Naive thymus-derived CD8-positive, alpha-beta T cell (primary cell): ENCODE data around the gene DTNB. TPM values are rescaled to one million over a fixed set of nuclear protein-coding genes. Genes with fewer than 3 reads are reported as not detected.
"Not testable (repeated sequence)": the region's sequence is repeated elsewhere in the genome, so short reads cannot be mapped to it uniquely, and the experiment has no call there.

Experiments
- ATAC-seq, 2 donors: fragments of 150-1000 bp; cut with Tn5 transposase in 1 of 2; sonication (Bioruptor Pico), chemical (Tn5 transposase) in 1 of 2; 1 replicate in 1 of 2; 2 replicates in 1 of 2; pipeline ENCODE4 v1.10.0; 2021; ENCODE audit warnings: mild to moderate bottlenecking in 2 of 2, moderate library complexity in 2 of 2
- POLR2A ChIA-PET: fragments of 350-600 bp; sonication (Branson Sonifier 250); formaldehyde crosslinking; loops from one replicate; lab custom pipeline; 2021; ENCODE audit warnings: antibody characterized with exemption; lab: Charles Lee
- DNase-seq, 10 donors: peaks; one replicate each; pipeline versions ENCODE4 v3.0.0 to v3.0.0-alpha.2; 2020 to 2022
- H3K27ac Mint-ChIP-seq, 10 donors: one replicate each; pipeline ENCODE4 v1.8.0; 2020 to 2022; ENCODE audit warnings: mild to moderate bottlenecking in 10 of 10, mixed read lengths in 10 of 10, moderate library complexity in 4 of 10, inconsistent platforms in 1 of 10
- H3K27me3 Mint-ChIP-seq, 5 donors: one replicate each; pipeline ENCODE4 v1.8.0; 2021 to 2022; ENCODE audit warnings: mixed read lengths in 5 of 5
- H3K36me3 Mint-ChIP-seq, 3 donors: one replicate each; pipeline ENCODE4 v1.8.0; 2020 to 2022; ENCODE audit warnings: mixed read lengths in 3 of 3, mild to moderate bottlenecking in 2 of 3, inconsistent platforms in 1 of 3
- H3K4me1 Mint-ChIP-seq, 4 donors: one replicate each; pipeline ENCODE4 v1.8.0; 2021 to 2022; ENCODE audit warnings: mixed read lengths in 4 of 4
- H3K4me3 Mint-ChIP-seq, 10 donors: one replicate each; pipeline ENCODE4 v1.8.0; 2020 to 2022; ENCODE audit warnings: mild to moderate bottlenecking in 10 of 10, mixed read lengths in 10 of 10, moderate library complexity in 6 of 10, inconsistent platforms in 1 of 10
- H3K9me3 Mint-ChIP-seq, 9 donors: one replicate each; pipeline ENCODE4 v1.8.0; 2020 to 2022; ENCODE audit warnings: mixed read lengths in 9 of 9, mild to moderate bottlenecking in 3 of 9, inconsistent platforms in 1 of 9, moderate library complexity in 1 of 9
- polyA plus RNA-seq, 3 donors: library from polyadenylated mRNA; unstranded; fragments of 300-500 nt; fragmentation: Illumina TruSeq; gene quantifications; one replicate each; pipeline ENCODE4 v1.2.3, GENCODE V29; 2021
- total RNA-seq, 8 experiments: library from RNA in 2 of 8; stranded (reverse) in 2 of 8; gene quantifications; one replicate each; pipeline ENCODE4 v1.2.3 and lab custom pipeline; 2021 to 2026

Gene DTNB
- 10 to 100 TPM; 31.5 to 41.5 TPM for total RNA-seq
- 10 to 100 TPM; 16.3 to 18.4 (median 17.7) TPM for polyA plus RNA-seq
- total RNA-seq (lab: John Stamatoyannopoulos, UW) = 5.6 to 23.7 (median 19.9) reads per million in 6 experiments

DNA sequence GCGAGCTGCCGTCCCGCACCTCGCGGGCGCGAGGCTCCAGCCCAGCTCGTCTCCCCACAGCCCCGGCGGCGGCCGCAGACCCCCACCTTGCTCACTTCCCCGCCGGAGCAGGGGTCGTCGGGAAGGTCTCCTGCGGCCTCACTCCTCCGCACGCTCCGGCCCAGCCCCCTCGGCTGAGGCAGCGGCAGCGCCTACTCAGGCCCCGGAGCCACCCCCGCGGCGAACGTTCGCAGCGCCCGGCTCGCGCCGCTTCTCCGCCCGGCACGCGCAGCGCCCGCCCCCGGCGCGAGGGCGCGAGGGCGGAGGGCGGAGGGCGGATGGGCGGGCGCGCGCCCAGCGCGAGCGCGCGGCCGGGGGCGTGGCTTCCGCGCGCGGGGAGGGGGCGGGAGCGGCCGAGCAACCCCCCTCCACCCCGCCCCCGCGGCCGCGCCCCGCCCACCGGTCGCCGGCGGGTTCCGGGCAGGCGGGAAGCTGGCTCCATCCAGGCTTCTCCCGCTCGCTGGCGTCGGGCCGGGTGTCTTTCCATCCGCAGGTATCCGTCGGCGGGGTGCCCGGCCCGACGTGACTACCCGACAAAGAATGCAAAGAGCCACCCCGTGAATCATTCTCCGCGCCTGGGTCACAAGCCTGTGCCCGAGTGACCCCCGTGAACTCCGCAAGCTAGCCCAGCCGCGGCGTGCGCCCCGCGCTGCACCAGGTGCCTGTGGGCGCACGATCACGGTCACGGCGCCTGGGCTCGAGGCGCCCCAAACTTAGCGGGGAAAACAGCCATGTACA, at the start of gene DTNB:
Gene DTNB (minus strand): TSS at position 278 of the 777 bp plus-strand sequence. CDS start 20,917 bp downstream, outside the sequence.
- DNase-seq (peak; percentile 63 to 90 (median 79)), ATAC-seq (peak; percentile 75 to 79)
- H3K27ac Mint-ChIP-seq = peak within 1 kb of the TSS; percentile 43 to 92 (median 84)
- peaks cover 14 to 40% (median 30%) of the 10 kb centered on the region in 4 donors for H3K4me1 Mint-ChIP-seq
- H3K36me3 Mint-ChIP-seq = no peaks in the 10 kb centered on the region
- H3K4me3 Mint-ChIP-seq = peak within 1 kb of the TSS; percentile 84 to 92 (median 88)
- H3K9me3 Mint-ChIP-seq = no peaks in the 10 kb centered on the region
- H3K27me3 Mint-ChIP-seq = no peaks in the 10 kb centered on the region
- POLR2A ChIA-PET = interaction anchor here (0.9 to 3.6 kb wide), 6 partner anchors 205 to 881 kb away, joined by 3 to 21 read pairs (median 3); partner anchors contain the start of genes ASXL2 and PTRHD1

DNA sequence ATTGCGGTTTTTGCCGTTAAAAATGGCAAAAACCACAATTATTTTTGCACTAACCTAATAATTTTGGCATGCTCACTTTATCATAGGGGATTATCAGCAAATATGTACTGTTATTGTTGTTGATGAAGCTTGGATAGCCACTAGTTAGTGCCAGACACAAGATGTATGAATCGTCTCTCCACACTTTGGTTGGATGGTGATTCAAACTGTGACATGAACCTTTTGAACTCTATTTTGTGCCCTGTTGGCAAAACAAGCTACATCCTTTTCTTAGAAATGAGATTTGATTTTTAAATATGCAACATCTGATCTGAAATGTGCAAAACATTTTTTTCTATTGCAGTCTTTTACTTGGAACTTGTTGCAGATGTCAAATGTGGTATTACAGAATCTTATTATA, 48.8 kb upstream of the DTNB start:
- POLR2A ChIA-PET = interaction anchor here (0.7 kb wide), 1 partner anchor 1335 kb away, joined by 3 read pairs; no protein-coding TSS in a partner anchor
- Mint-ChIP-seq H3K4me1 (peaks cover 2 to 12% (median 6%) of the 10 kb centered on the region in 4 donors), H3K36me3 (no peaks in the 10 kb centered on the region), H3K27me3 (peaks cover 0 to 25% (median 7%) of the 10 kb centered on the region in 5 donors), H3K27ac (no peak overlapping the region), H3K9me3 (no peaks in the 10 kb centered on the region), H3K4me3 (no peak overlapping the region)
- DNase-seq (no peak), ATAC-seq (no peak)

DNA sequence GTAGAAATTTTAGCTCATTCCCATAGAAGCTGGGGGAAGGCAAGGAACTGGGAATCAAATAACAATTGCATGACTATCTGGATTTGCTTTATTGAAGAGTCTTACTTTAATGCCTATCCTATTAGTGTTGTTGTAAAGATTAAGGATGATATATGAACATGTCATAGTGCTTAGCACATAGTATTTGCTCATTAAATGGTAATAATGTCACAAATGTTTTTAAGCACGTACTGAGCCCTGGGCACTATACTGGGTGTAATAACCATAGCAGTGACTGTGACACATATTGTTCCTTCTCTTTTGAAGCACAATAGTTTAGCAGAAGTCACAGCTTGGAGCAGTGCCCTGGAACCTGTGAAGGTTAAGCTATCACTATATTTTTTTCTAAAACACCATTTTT, 47.2 kb upstream of the DTNB start:
- peaks cover 2 to 12% (median 6%) of the 10 kb centered on the region in 4 donors for H3K4me1 Mint-ChIP-seq
- POLR2A ChIA-PET = no interaction called here
- H3K27me3 Mint-ChIP-seq = peaks cover 0 to 25% (median 7%) of the 10 kb centered on the region in 5 donors
- DNase-seq = no peak
- ATAC-seq = no peak
- H3K9me3 Mint-ChIP-seq = no peaks in the 10 kb centered on the region
- H3K27ac Mint-ChIP-seq = no peak overlapping the region
- no peaks in the 10 kb centered on the region for H3K36me3 Mint-ChIP-seq
- no peak overlapping the region for H3K4me3 Mint-ChIP-seq

DNA sequence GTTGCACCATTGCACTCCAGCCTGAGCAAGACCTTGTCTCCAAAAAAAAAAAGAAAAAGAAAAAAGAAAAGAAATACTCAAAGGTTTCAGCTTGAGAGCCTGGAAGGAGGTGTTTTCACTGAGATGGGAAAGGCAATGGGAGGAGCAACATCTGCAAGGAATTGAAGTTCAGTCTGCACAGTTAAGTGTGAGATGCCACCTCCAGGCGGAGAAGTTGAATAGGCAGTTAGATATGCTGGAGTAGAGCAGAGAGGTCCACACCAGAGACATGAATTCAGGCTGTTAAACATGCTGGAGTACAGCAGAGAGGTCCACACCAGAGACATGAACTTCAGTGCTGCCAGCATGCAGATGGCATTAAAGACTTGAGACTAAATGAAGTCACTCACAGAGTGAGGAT, 41.4 kb upstream of the DTNB start:
- H3K4me1 Mint-ChIP-seq = peaks cover 10 to 22% (median 18%) of the 10 kb centered on the region in 4 donors
- POLR2A ChIA-PET = no interaction called here
- peaks cover 0 to 4% (median 0%) of the 10 kb centered on the region in 3 donors for H3K36me3 Mint-ChIP-seq
- peaks cover 1 to 32% (median 11%) of the 10 kb centered on the region in 5 donors for H3K27me3 Mint-ChIP-seq
- no peak overlapping the region for H3K4me3 Mint-ChIP-seq
- no peak overlapping the region for H3K27ac Mint-ChIP-seq
- ATAC-seq (no peak), DNase-seq (no peak)
- H3K9me3 Mint-ChIP-seq = peaks cover 0 to 3% (median 0%) of the 10 kb centered on the region in 9 donors

DNA sequence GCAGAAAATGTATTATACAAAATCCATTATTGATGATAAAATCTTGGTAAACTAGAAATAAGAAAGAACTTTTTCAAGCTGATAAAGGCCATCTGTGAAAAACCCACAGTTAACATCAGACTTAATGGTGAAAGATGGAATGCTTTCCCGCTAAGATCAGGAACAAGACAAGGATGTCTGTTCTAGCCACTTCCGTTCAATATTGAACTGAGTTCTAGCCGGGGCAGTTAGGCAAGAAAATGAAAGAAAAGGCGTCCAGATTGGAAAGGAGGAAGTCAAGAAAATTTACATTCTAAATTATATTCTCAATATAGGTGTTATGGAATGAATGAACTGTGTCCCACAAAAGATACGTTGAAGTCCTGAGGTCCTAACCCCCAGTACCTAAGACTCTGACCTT, 39.1 kb upstream of the DTNB start:
- Mint-ChIP-seq H3K27ac (no peak overlapping the region), H3K36me3 (peaks cover 2 to 4% (median 4%) of the 10 kb centered on the region in 3 donors), H3K27me3 (peaks cover 5 to 43% (median 20%) of the 10 kb centered on the region in 5 donors), H3K9me3 (peaks cover 0 to 3% (median 0%) of the 10 kb centered on the region in 9 donors), H3K4me3 (peak overlapping the region in 3 of 10 donors; percentile 47 to 79 (median 69)), H3K4me1 (peaks cover 6 to 18% (median 11%) of the 10 kb centered on the region in 4 donors)
- POLR2A ChIA-PET = no interaction called here
- ATAC-seq = no peak
- no peak for DNase-seq

DNA sequence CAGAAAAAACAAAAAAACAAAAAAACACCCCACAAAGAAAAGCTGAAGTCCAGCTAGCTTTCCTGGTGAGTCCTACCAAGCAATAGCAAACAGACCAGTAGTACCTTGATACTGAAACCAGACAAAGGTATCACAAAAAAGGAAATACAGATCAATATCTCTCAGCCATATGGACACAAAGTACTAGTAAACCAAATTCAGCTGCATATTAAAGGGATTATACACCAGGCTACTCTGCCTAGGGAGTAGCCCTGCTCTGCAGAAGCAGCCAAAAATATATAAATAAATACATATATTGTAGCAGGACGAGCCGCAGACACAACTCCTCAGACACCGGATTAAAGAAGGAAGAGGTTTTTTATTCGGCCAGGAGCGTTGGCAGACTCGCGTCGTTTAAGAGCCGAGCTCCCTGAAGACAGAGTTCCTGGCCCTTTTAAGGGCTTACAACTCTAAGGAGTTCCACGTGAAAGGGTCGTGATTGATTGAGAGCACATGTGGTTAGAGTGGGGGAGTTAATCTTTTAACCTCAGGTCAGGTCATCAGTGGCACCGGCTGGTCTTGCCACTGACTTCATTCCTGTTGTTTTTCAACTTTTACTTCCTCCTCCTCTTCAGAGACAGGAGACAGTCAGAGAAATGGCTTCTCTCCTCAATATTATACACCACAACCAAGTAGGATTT, 38.4 kb upstream of the DTNB start:
- Mint-ChIP-seq H3K27me3 (peaks cover 5 to 44% (median 20%) of the 10 kb centered on the region in 5 donors), H3K9me3 (peaks cover 0 to 3% (median 0%) of the 10 kb centered on the region in 9 donors), H3K4me3 (peak overlapping the region; percentile 47 to 80 (median 74)), H3K4me1 (peaks cover 6 to 18% (median 11%) of the 10 kb centered on the region in 4 donors), H3K27ac (peak overlapping the region in 3 of 10 donors; percentile 34 to 73 (median 37)), H3K36me3 (peaks cover 2 to 4% (median 4%) of the 10 kb centered on the region in 3 donors)
- DNase-seq = no peak
- POLR2A ChIA-PET = no interaction called here
- peak in 1 of 2 donors; percentile 14 for ATAC-seq

DNA sequence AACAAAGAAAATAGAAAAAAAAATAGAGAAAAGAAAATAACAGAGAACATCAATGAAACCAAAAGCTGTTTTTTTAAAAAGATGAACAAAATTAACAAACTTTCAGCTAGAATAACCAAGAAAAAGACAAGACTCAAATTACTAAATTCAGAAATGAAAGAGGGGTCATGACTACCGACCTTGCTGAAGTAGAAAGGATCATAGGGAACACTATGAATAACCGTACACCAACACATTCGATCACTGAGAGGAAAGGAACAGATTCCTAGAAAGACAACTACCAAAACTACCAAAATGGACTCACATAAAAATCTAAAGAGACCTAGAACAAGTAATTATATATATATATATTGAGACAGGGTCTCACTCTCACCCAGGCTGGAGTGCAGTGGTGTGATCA, 37.4 kb upstream of the DTNB start:
- ATAC-seq (no peak), DNase-seq (no peak)
- no peak overlapping the region for H3K27ac Mint-ChIP-seq
- peaks cover 2 to 4% (median 4%) of the 10 kb centered on the region in 3 donors for H3K36me3 Mint-ChIP-seq
- peaks cover 6 to 18% (median 11%) of the 10 kb centered on the region in 4 donors for H3K4me1 Mint-ChIP-seq
- H3K9me3 Mint-ChIP-seq = peaks cover 0 to 3% (median 0%) of the 10 kb centered on the region in 9 donors
- POLR2A ChIA-PET = no interaction called here
- peaks cover 5 to 44% (median 20%) of the 10 kb centered on the region in 5 donors for H3K27me3 Mint-ChIP-seq
- H3K4me3 Mint-ChIP-seq = no peak overlapping the region

DNA sequence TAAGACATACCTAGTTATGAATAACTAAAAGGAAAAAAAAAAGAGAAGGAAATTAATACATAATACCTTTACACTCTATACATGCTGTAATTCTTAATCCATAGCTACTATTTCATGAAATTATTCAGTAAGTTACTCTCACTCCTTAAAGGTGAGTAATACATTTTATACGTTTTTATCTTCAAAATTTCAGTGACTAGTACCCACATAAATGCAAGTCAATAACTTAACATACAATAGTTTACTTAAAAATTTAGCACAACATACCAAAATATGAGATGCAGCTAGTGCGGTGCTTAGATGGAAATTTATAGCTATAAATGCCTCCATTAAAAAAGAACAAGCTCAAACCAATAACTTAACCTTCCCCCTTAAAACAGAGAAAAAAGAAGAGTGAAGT, 36.0 kb upstream of the DTNB start:
- H3K4me3 Mint-ChIP-seq = no peak overlapping the region
- peaks cover 0 to 3% (median 0%) of the 10 kb centered on the region in 9 donors for H3K9me3 Mint-ChIP-seq
- H3K4me1 Mint-ChIP-seq = peaks cover 6 to 18% (median 11%) of the 10 kb centered on the region in 4 donors
- ATAC-seq (no peak), DNase-seq (no peak)
- H3K27me3 Mint-ChIP-seq = peaks cover 5 to 44% (median 20%) of the 10 kb centered on the region in 5 donors
- no peak overlapping the region for H3K27ac Mint-ChIP-seq
- H3K36me3 Mint-ChIP-seq = peaks cover 2 to 4% (median 4%) of the 10 kb centered on the region in 3 donors
- POLR2A ChIA-PET = no interaction called here

DNA sequence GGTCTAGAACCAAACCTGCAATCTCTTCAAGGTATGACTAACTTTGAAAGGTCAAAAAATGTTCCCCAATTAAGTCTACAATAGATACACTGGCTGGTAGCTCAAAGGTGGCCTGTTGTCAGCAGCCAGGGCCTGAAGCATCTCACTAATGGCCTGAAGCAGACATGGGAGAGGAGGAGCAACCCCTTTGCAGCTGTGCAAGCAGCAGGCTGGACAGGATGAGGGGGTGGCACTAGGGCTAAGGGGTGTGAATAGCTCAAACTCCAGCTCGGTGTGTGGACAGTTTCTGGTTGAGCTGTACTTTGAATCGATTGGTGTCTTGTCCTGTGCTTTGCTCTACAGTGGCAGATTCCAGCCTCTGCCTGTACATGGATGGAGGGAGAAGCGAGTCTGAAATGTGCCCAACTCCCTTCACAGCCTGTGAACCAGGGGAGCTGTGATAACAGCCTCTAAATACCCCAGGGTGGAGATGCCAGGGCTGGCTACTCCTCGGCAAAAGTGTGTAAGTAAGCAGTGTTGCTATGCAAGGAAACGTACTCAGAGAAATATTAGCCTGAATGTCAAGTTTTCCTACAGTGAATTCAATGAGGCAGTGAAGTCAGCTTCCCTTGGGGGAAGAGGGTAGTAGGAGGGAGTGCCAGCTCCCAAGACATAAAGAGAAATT, 34.7 kb upstream of the DTNB start:
- no peak for ATAC-seq
- H3K27ac Mint-ChIP-seq = peak overlapping the region in 1 of 10 donors; percentile 57
- H3K27me3 Mint-ChIP-seq = peaks cover 5 to 43% (median 20%) of the 10 kb centered on the region in 5 donors
- H3K4me1 Mint-ChIP-seq = peaks cover 6 to 18% (median 11%) of the 10 kb centered on the region in 4 donors
- peaks cover 2 to 4% (median 4%) of the 10 kb centered on the region in 3 donors for H3K36me3 Mint-ChIP-seq
- no peak overlapping the region for H3K4me3 Mint-ChIP-seq
- POLR2A ChIA-PET = no interaction called here
- DNase-seq = no peak
- H3K9me3 Mint-ChIP-seq = peaks cover 0 to 1% (median 0%) of the 10 kb centered on the region in 9 donors

DNA sequence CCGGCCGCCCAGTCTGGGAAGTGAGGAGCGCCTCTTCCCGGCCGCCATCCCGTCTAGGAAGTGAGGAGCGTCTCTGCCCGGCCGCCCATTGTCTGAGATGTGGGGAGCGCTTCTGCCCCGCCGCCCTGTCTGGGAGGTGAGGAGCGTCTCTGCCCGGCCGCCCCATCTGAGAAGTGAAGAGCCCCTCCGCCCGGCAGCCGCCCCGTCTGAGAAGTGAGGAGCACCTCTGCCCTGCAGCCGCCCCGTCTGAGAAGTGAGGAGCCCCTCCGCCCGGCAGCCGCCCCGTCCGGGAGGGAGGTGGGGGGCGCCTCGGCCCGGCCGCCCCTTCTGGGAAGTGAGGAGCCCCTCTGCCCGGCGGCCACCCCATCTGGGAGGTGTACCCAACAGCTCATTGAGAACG, 32.2 kb upstream of the DTNB start:
- H3K36me3 Mint-ChIP-seq, H3K4me3 Mint-ChIP-seq, POLR2A ChIA-PET, H3K9me3 Mint-ChIP-seq, H3K27ac Mint-ChIP-seq, H3K4me1 Mint-ChIP-seq, ATAC-seq, DNase-seq: not testable (repeated sequence)
- peaks cover 4 to 24% (median 13%) of the 10 kb centered on the region in 5 donors for H3K27me3 Mint-ChIP-seq

DNA sequence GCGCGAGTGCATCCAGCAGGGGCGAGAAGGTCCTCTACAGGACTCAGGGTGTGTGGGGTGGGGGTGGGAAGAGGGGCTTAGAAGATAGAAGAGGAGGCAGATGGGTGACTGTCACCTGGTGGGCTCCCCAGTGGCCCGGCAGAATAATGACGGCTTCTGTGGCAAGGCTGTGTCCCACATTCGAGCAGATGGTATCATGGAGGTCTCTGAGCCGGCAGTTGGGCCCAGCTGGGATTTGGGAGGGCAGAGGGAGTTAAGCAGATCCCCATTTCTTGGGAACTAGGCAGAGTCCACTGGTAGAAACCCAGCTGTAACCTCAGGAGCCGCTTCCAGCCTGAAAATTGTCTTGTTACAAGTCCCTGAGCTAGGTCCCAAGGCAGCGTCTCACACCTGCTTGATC, 28.4 kb upstream of the DTNB start:
- H3K27ac Mint-ChIP-seq = peak overlapping the region in 2 of 10 donors; percentile 34 to 61
- no peaks in the 10 kb centered on the region for H3K36me3 Mint-ChIP-seq
- ATAC-seq (no peak), DNase-seq (no peak)
- no peak overlapping the region for H3K4me3 Mint-ChIP-seq
- peaks cover 0 to 6% (median 3%) of the 10 kb centered on the region in 4 donors for H3K4me1 Mint-ChIP-seq
- peaks cover 0 to 1% (median 0%) of the 10 kb centered on the region in 9 donors for H3K9me3 Mint-ChIP-seq
- POLR2A ChIA-PET = no interaction called here
- peaks cover 0 to 2% (median 0%) of the 10 kb centered on the region in 5 donors for H3K27me3 Mint-ChIP-seq

DNA sequence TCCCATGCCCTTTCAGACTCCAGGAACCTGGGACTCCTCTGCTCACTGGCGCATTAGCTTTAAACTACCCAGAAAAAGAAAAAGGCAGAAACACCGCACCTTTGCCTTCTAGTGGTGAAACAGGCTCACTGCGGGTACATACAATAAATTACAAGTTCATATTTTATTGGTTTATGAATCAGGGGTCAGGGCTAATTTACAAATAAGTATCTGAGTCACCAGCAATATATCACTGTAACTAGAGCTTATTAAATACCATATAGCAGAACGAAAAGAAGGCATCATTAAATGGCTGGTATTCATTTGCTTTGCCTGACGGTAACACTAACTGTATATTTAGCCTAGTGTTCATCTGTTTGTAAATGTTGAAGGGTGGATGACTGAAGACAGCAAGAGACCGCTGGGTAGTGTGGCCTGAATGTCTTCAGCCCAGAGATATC, 26.9 kb upstream of the DTNB start:
- H3K27ac Mint-ChIP-seq = no peak overlapping the region
- H3K4me3 Mint-ChIP-seq = no peak overlapping the region
- DNase-seq = peak in 6 of 10 donors; percentile 16 to 46 (median 29)
- H3K9me3 Mint-ChIP-seq = peaks cover 0 to 1% (median 0%) of the 10 kb centered on the region in 9 donors
- no peaks in the 10 kb centered on the region for H3K36me3 Mint-ChIP-seq
- peaks cover 0 to 2% (median 0%) of the 10 kb centered on the region in 5 donors for H3K27me3 Mint-ChIP-seq
- POLR2A ChIA-PET = interaction anchor here (1.9 kb wide), 1 partner anchor 93 kb away, joined by 5 read pairs; no protein-coding TSS in a partner anchor
- ATAC-seq = peak; percentile 37 to 53
- H3K4me1 Mint-ChIP-seq = peaks cover 0 to 6% (median 3%) of the 10 kb centered on the region in 4 donors
